GM12892 (cell line): ENCODE measurements around the gene C6. TPM values are rescaled to one million over a fixed set of nuclear protein-coding genes. Genes with fewer than 3 reads are reported as not detected.
"Not testable (repeated sequence)": the region's sequence is repeated elsewhere in the genome, so short reads cannot be mapped to it uniquely, and the experiment has no call there.

Experiments used
- DNase-seq: peaks from one replicate; pipeline ENCODE4 v3.0.0; 2011; ENCODE audit not compliant: insufficient read length
- FAIRE-seq: peaks from 2 replicates; lab custom pipeline; 2011; peaks lifted over from hg19 to GRCh38; lab: Jason Lieb, UNC
- POLR2A ChIP-seq: IDR thresholded peaks from 2 replicates; pipeline ENCODE4 v1.6.1; 2011; ENCODE audit warnings: low read depth, low read length, control low read depth
- POLR2AphosphoS5 ChIP-seq: IDR thresholded peaks from 2 replicates; pipeline ENCODE4 v1.6.1; 2011; ENCODE audit warnings: low read depth, low read length, control low read depth
- TAF1 ChIP-seq: IDR thresholded peaks from 2 replicates; pipeline ENCODE4 v1.6.1; 2011; ENCODE audit warnings: low read depth, mild to moderate bottlenecking, control low read depth, low read length, borderline replicate concordance
- polyA plus RNA-seq: library from polyadenylated mRNA; unstranded; fragments of >200 nt; gene quantifications from one replicate; pipeline ENCODE4 v1.2.1, GENCODE V29; 2012; ENCODE audit warnings: missing spikeins, inconsistent platforms; ENCODE audit not compliant: missing spikeins

Gene C6
- not detected for polyA plus RNA-seq

DNA sequence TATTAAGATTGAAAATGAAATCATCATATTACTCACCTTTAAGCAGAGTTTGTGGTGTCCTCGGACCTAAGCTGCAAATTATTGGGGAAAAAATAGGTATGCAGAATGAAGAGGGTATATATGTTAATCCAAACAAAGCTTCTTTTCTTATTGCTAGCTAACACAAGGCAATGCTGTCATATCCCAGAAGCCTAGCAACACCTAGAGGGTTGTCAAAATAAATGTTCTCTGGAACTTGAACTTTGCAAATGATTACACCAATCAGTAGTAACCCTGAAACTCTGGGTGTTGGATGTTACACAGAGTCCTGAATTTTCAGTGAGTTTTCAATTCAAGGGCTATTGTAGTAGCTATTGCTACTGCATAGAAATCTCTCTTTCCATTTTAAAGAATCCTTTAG is at the start of gene C6:
Gene C6, minus strand, starts transcription at position 193 of the 400 bp plus-strand sequence. CDS start 10,302 bp downstream, outside the sequence.
- TF ChIP-seq TAF1 (no peak), POLR2A (no peak), POLR2AphosphoS5 (no peak)
- DNase-seq (no peak), FAIRE-seq (no peak)

DNA sequence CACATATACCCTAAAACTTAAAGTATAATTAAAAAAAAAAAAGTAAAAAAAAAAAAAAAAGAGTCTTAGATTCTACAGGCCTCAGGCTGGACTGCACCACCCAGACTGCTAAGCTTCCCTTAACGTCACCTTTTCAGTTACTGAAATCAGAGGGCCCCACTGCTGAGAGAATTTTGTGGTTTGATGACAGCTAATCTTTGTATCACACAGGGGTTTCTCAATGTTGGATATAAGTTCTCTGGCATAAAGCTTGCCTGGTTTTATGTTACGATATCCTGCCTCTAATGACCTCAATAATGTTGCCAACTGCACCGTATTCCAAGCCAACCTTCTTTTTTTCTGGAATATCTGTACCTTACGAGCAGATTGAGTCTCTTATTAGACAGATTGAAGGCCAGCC is 43.1 kb upstream of the C6 start:
- TF ChIP-seq TAF1: no peak
- TF ChIP-seq POLR2A: no peak
- TF ChIP-seq POLR2AphosphoS5: no peak
- FAIRE-seq (no peak), DNase-seq (no peak)

DNA sequence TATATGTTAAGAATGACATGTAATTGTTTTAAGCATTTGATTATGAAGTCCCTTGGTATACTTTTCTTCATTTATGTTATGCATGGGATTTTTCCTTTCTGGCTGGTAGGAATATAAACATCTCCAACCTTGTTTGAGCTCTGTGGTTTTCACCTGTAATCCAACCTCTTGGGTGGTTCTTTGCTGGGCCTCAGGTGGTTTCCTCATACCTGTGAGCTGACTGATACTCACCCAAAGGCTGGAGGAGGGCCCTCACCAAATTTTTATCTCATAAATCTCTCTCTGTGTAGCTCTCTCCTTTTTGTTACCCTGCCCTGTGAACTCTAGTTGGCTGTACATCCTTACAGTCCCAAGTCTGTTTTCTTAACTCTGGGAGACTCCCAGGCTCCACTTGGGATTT is 39.8 kb upstream of the C6 start:
- FAIRE-seq (no peak), DNase-seq (no peak)
- TF ChIP-seq POLR2A (no peak), POLR2AphosphoS5 (no peak), TAF1 (no peak)

DNA sequence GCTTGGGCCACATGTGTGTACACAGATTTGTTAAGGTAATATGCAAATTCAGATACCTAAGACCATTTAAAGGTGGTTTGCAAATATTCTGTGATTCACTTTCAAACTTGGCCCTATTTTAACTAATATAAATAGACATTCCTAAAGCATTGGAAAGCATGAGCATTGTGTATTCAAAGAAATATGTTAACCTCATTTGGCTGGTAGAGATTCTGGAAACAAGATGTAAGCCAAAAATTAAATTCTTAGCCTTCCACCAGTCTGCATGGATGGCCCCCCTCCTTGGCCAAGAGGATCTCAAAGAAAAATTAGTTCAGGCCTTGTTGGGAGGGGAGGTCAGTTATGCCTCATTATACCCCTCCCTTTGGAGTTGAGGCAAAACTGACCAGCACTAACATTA is 38.7 kb upstream of the C6 start:
- DNase-seq (no peak), FAIRE-seq (no peak)
- TF ChIP-seq POLR2A: no peak
- no peak for TF ChIP-seq TAF1
- TF ChIP-seq POLR2AphosphoS5: no peak

DNA sequence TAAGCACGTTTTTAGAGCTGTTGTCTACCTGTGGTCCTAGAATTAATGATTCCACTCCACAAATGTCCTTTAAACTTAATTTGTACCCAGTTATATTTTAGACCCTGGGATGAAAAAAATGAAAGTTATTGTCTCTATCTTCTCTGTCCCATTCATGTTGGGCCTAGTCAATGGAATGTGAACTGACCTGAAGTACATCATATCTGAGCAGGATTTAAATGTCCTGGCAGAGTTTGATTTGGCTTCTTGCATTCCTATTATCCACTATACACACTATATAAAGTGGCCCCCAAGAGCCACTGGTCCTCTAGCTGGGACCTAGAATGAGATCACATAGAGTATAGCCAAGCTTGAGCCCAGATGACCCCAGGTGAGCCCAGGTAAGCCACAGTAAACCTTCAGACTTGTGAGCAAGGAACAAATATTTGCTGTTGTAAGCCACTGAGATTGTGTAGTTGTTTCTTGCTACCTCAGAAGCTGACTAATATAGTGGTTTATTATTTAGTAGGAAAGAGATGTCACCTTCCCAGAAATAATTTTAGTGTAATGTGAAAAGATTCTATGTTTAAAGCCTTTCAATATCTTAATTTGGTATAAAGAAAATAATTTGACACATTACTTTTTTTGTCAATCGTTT is 37.1 kb upstream of the C6 start:
- no peak for FAIRE-seq
- no peak for TF ChIP-seq TAF1
- TF ChIP-seq POLR2A: no peak
- TF ChIP-seq POLR2AphosphoS5: no peak
- no peak for DNase-seq

DNA sequence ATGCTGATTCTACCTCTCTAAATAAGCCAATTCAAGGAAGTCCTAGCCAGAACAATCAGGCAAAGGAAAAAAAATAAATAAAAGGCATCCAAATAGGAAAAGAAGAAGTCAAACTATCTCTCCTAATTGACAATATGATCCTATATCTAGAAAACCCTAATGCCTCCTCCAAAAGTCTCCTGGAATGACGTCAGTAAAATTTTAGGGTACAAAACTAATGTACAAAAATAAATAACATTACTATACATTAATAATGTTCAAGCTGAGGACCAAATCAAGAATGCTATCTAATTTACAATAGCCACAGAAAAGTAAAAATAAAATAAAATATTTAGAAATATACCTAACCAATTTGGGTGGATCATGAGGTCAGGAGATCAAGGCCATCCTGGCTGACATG is 33.8 kb upstream of the C6 start:
- FAIRE-seq: no peak
- no peak for TF ChIP-seq POLR2A
- TF ChIP-seq TAF1: no peak
- no peak for TF ChIP-seq POLR2AphosphoS5

DNA sequence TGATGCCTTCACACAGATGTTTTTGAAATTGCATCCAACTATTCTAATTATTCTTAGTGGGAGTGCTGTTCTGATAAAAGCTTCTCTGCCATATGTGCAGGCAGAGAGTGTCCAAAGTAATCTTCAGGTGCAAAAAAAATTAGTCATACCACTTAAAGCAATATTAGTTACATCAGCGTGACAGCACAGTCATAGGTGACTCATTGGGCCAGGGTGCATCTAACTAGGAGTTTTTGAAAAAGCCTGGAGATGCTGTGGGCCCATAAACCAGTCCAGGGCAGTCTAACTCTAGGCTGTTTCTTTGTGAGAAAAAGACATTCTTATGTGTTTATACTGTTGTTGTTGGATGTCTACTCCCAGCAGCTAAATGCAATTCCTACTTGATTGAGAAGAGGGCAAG is 33.0 kb upstream of the C6 start:
- FAIRE-seq (no peak), DNase-seq (no peak)
- TF ChIP-seq POLR2A: no peak
- TF ChIP-seq POLR2AphosphoS5: no peak

More for the DNA sequence above, 33.8 kb upstream of the C6 start:
- DNase-seq: no peak

DNA sequence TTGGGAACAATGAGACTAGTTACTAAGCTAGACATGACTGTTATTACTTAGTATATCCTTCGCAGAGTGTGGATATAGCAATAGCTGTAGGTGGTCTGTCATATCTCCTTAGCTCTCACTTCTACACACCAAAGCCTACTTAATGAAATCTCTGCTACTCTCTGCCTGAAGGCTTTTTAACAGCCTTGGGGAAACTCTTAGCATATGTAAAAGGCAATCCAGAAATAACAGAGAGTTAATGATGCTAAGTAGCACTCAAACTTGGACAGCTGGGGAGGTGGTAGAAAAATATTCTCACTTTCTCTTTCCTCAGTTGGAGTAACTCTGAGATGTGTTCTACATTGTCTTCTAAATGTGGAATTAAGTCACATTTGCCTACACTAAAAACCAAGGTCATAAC is 30.2 kb upstream of the C6 start:
- FAIRE-seq (no peak), DNase-seq (no peak)
- TF ChIP-seq TAF1 (no peak), POLR2AphosphoS5 (no peak), POLR2A (no peak)

DNA sequence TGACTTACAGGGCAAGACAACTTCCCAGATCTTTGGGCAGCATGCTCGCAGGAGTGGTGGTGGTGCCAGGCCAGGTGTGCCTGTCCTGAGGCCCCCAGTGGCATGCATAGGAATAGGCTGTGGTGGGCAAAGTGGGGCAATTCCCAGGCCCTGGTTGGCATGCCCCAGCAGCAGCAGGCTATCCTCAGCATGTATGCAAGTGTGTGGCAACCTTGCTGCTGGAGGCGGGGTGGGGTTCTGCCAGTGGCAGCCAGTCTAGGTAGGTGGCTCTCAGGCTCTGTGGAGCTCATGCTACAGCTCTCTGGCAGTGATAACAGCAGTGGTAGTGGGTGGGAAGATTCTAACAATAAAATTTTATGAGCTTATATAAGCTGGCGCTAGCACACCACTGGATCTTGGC is 27.7 kb upstream of the C6 start:
- TF ChIP-seq POLR2A (no peak), TAF1 (no peak), POLR2AphosphoS5 (no peak)
- FAIRE-seq: no peak
- no peak for DNase-seq

DNA sequence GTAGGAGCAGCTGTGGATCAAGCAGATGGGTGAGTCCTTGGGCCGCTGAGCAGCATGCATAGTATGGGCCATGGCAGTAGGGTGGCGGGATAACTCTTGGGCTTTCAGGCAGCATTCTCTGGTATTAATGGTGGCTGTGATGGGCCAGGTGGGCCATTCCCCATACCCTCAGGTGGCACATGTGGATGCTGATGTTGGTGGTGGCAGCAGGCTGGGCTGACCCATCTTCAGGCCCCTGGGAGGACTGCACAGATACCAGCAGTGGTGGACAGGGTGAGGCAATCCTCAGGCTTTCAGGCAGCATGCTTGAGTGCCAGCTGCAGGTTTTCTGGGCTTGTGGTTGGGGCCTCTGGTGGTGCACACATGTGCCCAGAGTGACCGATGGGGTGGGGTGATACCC is 27.1 kb upstream of the C6 start:
- DNase-seq (no peak), FAIRE-seq (no peak)
- TF ChIP-seq POLR2A: no peak
- no peak for TF ChIP-seq TAF1
- no peak for TF ChIP-seq POLR2AphosphoS5

DNA sequence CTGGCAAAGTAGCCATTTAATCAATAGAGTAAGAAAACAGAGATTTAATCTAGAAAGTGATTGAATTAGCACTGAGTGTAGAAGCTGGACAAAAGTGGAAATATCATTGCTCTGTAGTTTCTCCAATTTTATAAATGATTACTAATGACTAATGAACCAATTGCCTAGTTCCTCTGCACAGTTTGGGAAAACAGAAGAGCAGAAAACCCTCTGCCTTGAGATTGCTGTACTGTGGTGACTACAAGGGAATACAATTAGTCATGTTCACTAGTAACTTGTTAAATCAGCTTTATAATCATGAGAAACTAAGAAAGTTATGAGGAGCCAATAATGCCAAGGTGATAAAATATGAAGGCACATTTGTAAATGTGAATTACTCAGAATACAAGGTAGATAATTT is 21.1 kb upstream of the C6 start:
- no peak for FAIRE-seq
- DNase-seq: no peak
- no peak for TF ChIP-seq TAF1
- TF ChIP-seq POLR2A: no peak
- TF ChIP-seq POLR2AphosphoS5: no peak

DNA sequence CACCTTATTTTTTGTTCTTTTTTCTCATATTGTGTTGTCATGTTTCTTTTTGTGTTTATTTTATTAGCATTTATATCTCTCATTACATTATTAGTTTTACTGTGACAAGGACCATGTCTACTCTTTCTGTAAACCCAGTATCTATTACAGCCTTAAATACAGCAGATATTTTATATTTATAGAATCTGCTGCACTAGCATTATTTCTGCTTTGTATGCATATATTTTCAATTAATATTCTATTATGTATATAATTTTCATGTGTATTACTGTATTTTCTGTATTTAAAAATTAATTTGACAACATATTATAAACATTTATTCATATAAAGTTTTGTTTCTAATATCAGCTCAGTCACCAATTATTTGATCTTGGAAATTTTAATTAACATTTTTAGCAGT is 19.5 kb upstream of the C6 start:
- FAIRE-seq (no peak), DNase-seq (no peak)
- TF ChIP-seq POLR2A (no peak), POLR2AphosphoS5 (no peak), TAF1 (no peak)

DNA sequence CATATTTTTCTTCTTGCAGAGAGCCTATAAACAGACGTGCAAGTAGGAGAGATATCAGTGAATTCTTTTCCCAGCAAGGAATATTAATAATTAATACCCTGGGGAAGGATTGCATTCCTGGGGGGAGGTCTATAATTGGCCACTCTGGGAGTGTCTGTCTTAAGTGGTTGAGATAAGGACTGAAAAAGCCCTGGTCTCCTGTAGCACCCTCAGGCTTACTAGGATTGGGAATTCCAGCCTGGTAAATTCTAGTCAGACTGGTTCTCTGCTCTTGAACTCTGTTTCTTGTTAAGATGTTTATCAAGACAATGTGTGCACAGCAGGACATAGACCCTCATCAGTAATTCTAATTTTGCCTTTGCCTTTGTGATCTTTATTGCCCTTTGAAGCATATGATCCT is 16.9 kb upstream of the C6 start:
- not testable (repeated sequence) for FAIRE-seq, DNase-seq
